ENCODE data around the gene AK4. TPM values are rescaled to one million over a fixed set of nuclear protein-coding genes. Genes with fewer than 3 reads are reported as not detected.

Gene AK4
- total and polyA plus RNA-seq, 2 of the 8 experiments (the other 6 are each of a cell fraction or from before 2014, with no cell fraction given) = 64.5 to 175 TPM

DNA sequence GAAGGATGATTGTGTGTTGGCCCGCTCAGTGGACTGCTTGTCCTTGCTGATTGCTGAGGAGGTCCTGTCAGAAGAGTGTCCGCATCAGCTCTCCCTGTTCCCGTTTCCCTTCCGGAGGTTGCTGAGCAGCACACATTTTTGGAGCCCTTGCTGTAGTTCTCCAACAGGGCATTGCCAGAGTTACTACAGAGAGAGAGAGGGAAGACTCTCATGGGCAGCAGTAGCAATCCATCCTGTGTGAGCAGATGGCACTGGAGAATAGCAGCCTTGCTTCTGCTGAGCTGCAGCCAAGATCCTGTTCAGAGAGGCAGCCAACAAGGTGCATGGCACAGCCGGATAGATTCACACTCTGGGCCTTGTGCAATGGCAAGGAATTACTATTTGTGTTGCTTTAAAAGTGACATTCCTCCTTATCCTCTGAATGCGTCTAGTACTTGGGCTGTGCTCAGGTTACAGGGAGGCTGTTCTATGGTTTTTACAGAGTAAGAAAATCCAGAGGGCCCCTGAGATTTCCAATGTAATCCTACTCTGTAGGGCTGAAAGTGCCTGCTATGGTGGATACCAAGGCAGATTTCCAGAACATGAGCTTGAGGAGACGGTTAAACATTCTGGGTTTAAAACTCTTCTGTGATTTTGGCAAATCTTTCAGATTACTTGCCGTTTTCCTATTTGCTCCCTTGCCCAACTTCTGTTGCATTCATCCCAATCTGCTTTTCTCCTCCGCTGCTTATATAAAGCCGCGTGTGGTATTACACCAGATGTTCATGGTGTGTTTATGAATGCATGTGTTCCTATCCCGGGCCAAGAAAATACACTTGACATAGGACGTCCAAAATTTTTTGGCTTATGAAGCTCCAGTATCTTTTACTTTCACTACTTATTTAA is 27.4 kb downstream of the AK4 start:
- peak overlapping the region in 1 of 2 experiments; percentile 30; a peak in 2 of 4 replicates for H3K4me2 ChIP-seq (ENCODE audit: insufficient read depth in 1 of 2, low read depth in 2 of 2, low read length in 2 of 2)
- TF ChIP-seq CREB1 (IDR thresholded peaks at IDR 0.05) = no peak
- TF ChIP-seq EP300 (IDR thresholded peaks at IDR 0.05; ENCODE audit: borderline replicate concordance in 1 of 2, low read depth in 2 of 2, low read length in 2 of 2) = no peak
- no peak for TF ChIP-seq JUN (IDR thresholded peaks at IDR 0.05; ENCODE audit: low read depth, low read length)
- TF ChIP-seq FOSL1 (IDR thresholded peaks at IDR 0.05; ENCODE audit: insufficient read depth, low read depth, low read length) = no peak
- TF ChIP-seq KDM1A (IDR thresholded peaks at IDR 0.05; ENCODE audit: borderline replicate concordance, low read length) = no peak
- no peak for TF ChIP-seq KDM5A (IDR thresholded peaks at IDR 0.05; ENCODE audit: low read length)
- no peak for TF ChIP-seq HDAC2 (IDR thresholded peaks at IDR 0.05; ENCODE audit: borderline replicate concordance in 1 of 2, low read depth in 2 of 2, low read length in 2 of 2)
- no peak for TF ChIP-seq MAFK (IDR thresholded peaks at IDR 0.05; ENCODE audit: low read depth, low read length)
- TF ChIP-seq, protein P1, sequence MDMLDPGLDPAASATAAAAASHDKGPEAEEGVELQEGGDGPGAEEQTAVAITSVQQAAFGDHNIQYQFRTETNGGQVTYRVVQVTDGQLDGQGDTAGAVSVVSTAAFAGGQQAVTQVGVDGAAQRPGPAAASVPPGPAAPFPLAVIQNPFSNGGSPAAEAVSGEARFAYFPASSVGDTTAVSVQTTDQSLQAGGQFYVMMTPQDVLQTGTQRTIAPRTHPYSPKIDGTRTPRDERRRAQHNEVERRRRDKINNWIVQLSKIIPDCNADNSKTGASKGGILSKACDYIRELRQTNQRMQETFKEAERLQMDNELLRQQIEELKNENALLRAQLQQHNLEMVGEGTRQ (IDR thresholded peaks at IDR 0.05; ENCODE audit: low read length) = no peak
- no peak for TF ChIP-seq SUZ12 (IDR thresholded peaks at IDR 0.05; ENCODE audit: low read length)

More for the DNA sequence above, 27.4 kb downstream of the AK4 start:
- Histone ChIP-seq H2BK5ac (ENCODE audit: low read depth, low read length) (peak overlapping the region; percentile 76), H2BK12ac (ENCODE audit: low read depth, low read length) (0 out of 2 replicates have a peak overlapping the region, but pooled peaks have one; percentile 39), H3K27me3 (replicated peaks in 1 of 4; ENCODE audit: control insufficient read depth in 3 of 4, extremely low read depth in 1 of 4, insufficient read depth in 3 of 4, low read length in 3 of 4) (no peaks in the 10 kb centered on the region), H3K18ac (ENCODE audit: extremely low read depth, low read length) (no peak overlapping the region), H2BK15ac (ENCODE audit: low read length) (peak overlapping the region; percentile 5; the same call in 1 of the 2 replicates), H3K56ac (replicated peaks; ENCODE audit: insufficient read length, low read depth, low read length) (no peak overlapping the region), H3K36me3 (ENCODE audit: control insufficient read depth in 2 of 4, insufficient read depth in 4 of 4, low read length in 3 of 4) (no peaks in the 10 kb centered on the region), H2AK5ac (ENCODE audit: low read depth, low read length) (peak overlapping the region; percentile 43; the same call in 1 of the 2 replicates), H3K9me3 (ENCODE audit: insufficient read depth in 2 of 2, low read depth in 1 of 2, low read length in 1 of 2) (no peaks in the 10 kb centered on the region), H3K4ac (replicated peaks; ENCODE audit: insufficient read length, low read depth, low read length) (no peak overlapping the region), H4K91ac (replicated peaks; ENCODE audit: insufficient read length, low read length) (peak overlapping the region; percentile 59), H2BK120ac (replicated peaks; ENCODE audit: low read depth, low read length) (no peak overlapping the region), H4K8ac (ENCODE audit: extremely low read depth, insufficient read depth, low read length) (no peak overlapping the region), H3K79me1 (ENCODE audit: low read depth, low read length) (peaks cover 10% of the 10 kb centered on the region), H3K79me2 (ENCODE audit: control insufficient read depth in 1 of 2, insufficient read depth in 2 of 2, low read length in 2 of 2) (peaks cover 0 to 96% of the 10 kb centered on the region in 2 experiments; a peak in 3 of 4 replicates), H4K20me1 (replicated peaks in 1 of 2; ENCODE audit: control insufficient read depth in 1 of 2, insufficient read depth in 2 of 2, low read length in 2 of 2) (peaks cover 0 to 2% of the 10 kb centered on the region in 2 experiments), H3K23ac (ENCODE audit: insufficient read length) (no peak overlapping the region), H2AFZ (ENCODE audit: low read length) (no peak overlapping the region), H3K27ac (ENCODE audit: low read depth, low read length) (no peak overlapping the region), H3K9ac (replicated peaks in 1 of 4; ENCODE audit: extremely low read depth in 1 of 4, low read depth in 3 of 4, low read length in 3 of 4) (no peak overlapping the region), H4K5ac (ENCODE audit: insufficient read length, low read depth, low read length) (no peak overlapping the region), H3K14ac (ENCODE audit: insufficient read length) (no peak overlapping the region), H3K4me3 (ENCODE audit: extremely low read depth in 1 of 4, insufficient read depth in 2 of 4, low read depth in 3 of 4, low read length in 4 of 4) (no peak overlapping the region), H3K23me2 (ENCODE audit: low read depth, low read length) (no peaks in the 10 kb centered on the region), H3K4me1 (replicated peaks in 1 of 4; ENCODE audit: control insufficient read depth in 3 of 4, insufficient read depth in 4 of 4, low read length in 3 of 4) (peaks cover 4 to 23% (median 10%) of the 10 kb centered on the region in 4 experiments), H2BK20ac (ENCODE audit: low read length) (peak overlapping the region; percentile 27; the same call in 1 of the 2 replicates)
- FAIRE-seq = no peak
- POLR2A ChIA-PET (ENCODE audit: partially characterized antibody) = interaction anchor here (2.4 kb wide), 1 partner anchor 25 kb away, joined by 17 read pairs; no protein-coding TSS in a partner anchor
- CTCF ChIA-PET (ENCODE audit: partially characterized antibody) = interaction anchor here (8.8 kb wide), 1 partner anchor 33 kb away, joined by 38 read pairs; no protein-coding TSS in a partner anchor
- DNase-seq (ENCODE audit: low read depth in 1 of 2, low spot score in 2 of 2) = no peak
- 85% methylated on average over 13 of the region's 13 CpGs; no CpG with 5 or more reads in 1 of the 2 experiments for WGBS, 2 experiments (ENCODE audit: extremely low coverage in 1 of 2, insufficient coverage in 1 of 2, insufficient read length in 1 of 2, insufficient replicate concordance in 2 of 2, low coverage in 1 of 2, low lambda C conversion rate in 2 of 2, missing lambda C conversion rate in 1 of 2)

Data from H1 (cell line).